Retinal pigment epithelial cell (primary cell): Measurements from ENCODE around the gene DCXR.

Experiments used
- DNase-seq: peaks from one replicate; pipeline ENCODE4 v3.0.0-alpha.2; 2010; ENCODE audit warnings: low read depth
- H3K4me3 ChIP-seq: 2 replicates; pipeline ENCODE4 v1.5.1; 2011; ENCODE audit warnings: mild to moderate bottlenecking, low read length, control low read depth, moderate library complexity
- CTCF ChIP-seq: conservative IDR thresholded peaks from 2 replicates; pipeline ENCODE4 v1.5.1; 2011; ENCODE audit warnings: low read depth, low read length, control low read depth, inconsistent platforms

Gene DCXR

GRCh38 chr17:82015311-82015971 is 22.1 kb downstream of the DCXR start:
- no peak for TF ChIP-seq CTCF
- H3K4me3 ChIP-seq = no peak overlapping the region
- DNase-seq = no peak

GRCh38 chr17:82014971-82015310 is 22.6 kb downstream of the DCXR start:
- DNase-seq = no peak
- H3K4me3 ChIP-seq = no peak overlapping the region
- no peak for TF ChIP-seq CTCF

- no peak overlapping the region for H3K4me3 ChIP-seq
- TF ChIP-seq CTCF = no peak
- no peak for DNase-seq
These were observed 23.1 kb downstream of the DCXR start for GRCh38 chr17:82014432-82014831.

- no peak overlapping the region for H3K4me3 ChIP-seq
- no peak for TF ChIP-seq CTCF
- no peak for DNase-seq
These were observed 23.6 kb downstream of the DCXR start for GRCh38 chr17:82013772-82014321.

GRCh38 chr17:82013341-82013740 is 24.2 kb downstream of the DCXR start:
- DNase-seq = no peak
- TF ChIP-seq CTCF = no peak
- H3K4me3 ChIP-seq = no peak overlapping the region

- no peak for DNase-seq
- no peak overlapping the region for H3K4me3 ChIP-seq
- no peak for TF ChIP-seq CTCF
These were observed 24.7 kb downstream of the DCXR start for GRCh38 chr17:82012640-82013295.

- H3K4me3 ChIP-seq = no peak overlapping the region
- no peak for DNase-seq
- no peak for TF ChIP-seq CTCF
These were observed 25.2 kb downstream of the DCXR start for GRCh38 chr17:82012261-82012639.
